ENCODE results near the gene KCNAB2.

KCNAB2 gene

DNA sequence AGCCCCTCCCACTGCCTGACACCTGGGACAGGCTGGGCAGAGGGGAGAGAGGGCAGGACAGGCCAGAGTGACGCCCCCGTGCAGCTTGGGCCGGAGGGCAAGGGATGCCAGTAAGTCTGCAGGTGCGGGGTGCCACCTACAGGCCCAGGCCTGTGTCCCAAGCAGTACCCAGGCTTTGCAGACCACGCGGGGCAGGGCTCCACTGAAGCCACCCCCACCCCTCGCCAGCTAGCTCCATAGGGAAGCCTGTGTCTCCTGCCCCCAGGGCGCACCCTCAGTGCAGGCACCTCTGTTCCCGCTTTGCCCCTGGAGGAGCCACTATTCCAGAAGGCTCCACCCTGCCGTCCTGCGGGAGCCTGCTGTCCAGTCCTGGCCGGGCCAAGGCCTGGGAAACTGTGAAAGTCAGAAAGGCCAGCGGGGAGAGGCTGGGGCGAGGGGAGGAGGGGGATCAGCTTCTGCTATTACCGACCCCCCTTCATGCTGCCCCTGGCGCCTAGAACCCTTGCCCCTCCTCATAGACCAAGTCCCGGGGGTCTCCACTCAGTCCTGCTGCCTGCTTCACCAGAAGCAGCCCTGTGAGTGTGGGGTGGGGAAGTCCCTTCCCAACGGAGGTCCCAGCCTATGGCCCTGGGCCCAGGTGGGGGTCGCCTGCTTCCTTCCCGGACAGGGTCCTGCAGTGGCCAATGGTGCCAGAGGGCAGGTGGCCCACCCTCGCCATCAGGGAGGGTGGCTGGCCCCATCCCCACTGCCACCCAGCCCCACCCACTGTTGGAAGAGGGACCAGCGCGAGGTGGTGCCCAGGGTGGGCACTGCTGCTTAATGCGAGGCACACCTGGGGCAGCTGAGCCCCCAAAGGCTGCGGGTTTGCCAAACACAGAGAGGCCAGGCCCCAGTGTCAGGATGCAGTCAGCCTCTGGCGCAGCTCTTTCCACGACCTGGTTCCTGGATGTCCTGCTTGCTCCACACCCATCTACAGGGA is 54.4 kb downstream of the KCNAB2 start:
- DNase-seq = no peak

GRCh38 chr1:6100861-6101783 is 55.4 kb downstream of the KCNAB2 start:
- no peak for DNase-seq

DNA sequence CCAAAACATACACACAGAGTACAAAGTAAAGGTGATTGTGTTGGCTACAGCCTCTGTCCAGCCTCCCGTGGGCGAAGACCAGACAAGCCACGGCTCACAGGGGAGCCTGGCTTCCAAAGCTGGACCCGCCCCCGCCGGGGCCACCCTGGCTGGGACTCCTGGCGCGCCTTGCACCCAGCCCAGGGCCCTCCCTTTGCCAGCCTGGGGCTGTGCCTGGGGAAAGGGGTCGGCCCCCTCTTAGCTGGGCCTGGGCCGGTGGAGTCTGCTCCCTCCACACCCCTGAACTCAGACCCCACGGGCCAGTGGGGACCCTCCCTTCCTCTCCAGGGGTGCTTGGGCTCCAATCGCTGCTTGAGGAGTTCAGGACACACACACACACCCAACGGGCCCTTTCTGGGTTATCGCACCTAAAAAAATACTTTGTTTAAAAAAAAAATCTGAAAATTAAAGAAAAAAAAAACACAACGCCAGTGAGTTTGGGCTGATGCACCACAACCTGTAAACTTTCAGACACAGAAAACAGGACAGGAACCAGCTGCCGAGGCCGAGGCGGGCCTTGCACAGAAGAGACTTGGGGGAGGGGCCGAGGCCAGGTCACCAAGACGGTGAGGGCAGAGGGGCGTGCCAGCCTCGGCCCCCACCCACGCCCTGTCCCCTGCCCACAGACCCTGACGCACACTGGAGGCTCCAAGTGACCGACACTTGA is 56.3 kb downstream of the KCNAB2 start:
- no peak for DNase-seq

GRCh38 chr1:6102532-6102845 is 56.8 kb downstream of the KCNAB2 start:
- DNase-seq = no peak

- DNase-seq = no peak
These were observed 57.6 kb downstream of the KCNAB2 start for GRCh38 chr1:6103111-6103853.

GRCh38 chr1:6103854-6104530 is 58.3 kb downstream of the KCNAB2 start:
- DNase-seq = no peak

DNA sequence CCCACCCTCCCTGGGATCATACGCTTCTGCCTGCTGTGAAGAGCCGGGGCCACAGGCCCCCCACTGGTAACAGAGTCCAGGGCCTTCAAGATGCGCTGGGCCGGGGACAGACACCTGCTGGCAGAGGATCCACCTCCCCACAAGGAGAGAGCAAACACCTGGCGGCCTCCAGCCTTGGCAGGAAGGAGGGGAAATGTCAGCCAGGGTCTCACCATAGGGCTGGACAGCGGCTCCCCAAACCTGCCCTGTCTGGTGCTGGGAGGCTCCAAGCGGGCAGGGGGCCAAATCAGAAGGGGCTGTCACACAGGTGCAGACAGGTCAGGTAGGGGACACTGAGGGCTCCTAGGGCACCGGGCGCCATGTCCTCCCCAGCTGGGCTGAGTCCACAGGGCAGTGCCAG is 58.9 kb downstream of the KCNAB2 start:
- no peak for DNase-seq

GRCh38 chr1:6105218-6105679 is 59.6 kb downstream of the KCNAB2 start:
- DNase-seq = no peak

- DNase-seq = no peak
These were observed 60.1 kb downstream of the KCNAB2 start for GRCh38 chr1:6105763-6106162.

DNA sequence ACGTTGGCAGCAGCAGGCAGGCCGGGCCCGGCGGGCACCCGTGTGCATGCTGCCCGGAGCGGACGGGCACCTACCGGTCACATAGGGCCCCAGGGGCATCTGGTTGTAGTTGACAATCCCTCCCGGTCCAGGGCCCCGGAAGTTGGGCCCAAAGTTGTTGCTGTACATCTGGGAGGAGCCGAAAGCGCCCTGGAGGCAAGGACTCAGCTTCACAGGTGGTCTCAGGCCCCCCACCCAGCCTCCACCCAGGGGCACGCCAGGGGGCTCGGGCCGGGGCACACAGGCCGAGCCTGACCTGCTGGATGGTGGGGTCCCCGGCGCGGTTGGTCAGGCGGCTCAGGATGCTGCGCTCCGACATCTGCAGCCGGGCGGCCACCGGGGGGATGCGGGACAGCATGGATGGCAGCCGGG is 60.6 kb downstream of the KCNAB2 start:
- DNase-seq = no peak

- no peak for DNase-seq
These were observed 61.3 kb downstream of the KCNAB2 start for GRCh38 chr1:6106977-6107376.

GRCh38 chr1:6107409-6108356 is 62.0 kb downstream of the KCNAB2 start:
- DNase-seq = no peak

GRCh38 chr1:6108476-6108875 is 62.8 kb downstream of the KCNAB2 start:
- no peak for DNase-seq

DNA sequence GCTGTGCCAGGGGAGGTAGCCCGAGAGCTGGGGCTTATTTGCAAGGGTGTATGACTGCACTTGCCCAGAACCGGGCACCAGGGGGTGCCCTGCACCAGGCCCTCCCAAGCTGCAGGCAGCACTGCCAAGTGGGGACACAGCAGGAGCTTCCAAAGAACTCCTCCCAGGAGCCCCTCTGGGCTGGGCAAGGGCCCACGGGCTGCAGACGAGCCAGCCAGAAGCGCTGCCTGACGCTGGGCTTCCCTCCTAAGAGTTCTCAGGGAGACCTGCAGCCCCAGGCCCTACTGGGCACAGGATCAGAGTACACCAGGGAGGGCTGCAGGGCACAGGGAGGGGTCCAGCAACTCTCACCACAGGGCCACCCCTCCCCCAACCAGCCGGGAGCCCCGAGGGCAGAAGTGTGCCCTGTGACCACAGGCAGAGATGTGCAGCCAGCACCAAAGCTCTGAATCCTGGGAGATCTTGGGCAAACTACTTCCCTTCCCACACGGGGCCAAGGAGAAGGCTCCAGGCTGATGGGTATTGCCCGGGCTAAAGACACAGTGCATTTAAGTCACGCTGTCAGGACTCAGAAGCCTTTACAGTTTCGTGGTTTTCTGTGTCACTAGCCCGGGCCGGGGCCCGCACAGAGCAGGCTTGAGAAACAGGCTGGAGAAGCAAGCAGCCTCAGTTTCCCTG is 63.4 kb downstream of the KCNAB2 start:
- DNase-seq = peak; percentile 39

DNA sequence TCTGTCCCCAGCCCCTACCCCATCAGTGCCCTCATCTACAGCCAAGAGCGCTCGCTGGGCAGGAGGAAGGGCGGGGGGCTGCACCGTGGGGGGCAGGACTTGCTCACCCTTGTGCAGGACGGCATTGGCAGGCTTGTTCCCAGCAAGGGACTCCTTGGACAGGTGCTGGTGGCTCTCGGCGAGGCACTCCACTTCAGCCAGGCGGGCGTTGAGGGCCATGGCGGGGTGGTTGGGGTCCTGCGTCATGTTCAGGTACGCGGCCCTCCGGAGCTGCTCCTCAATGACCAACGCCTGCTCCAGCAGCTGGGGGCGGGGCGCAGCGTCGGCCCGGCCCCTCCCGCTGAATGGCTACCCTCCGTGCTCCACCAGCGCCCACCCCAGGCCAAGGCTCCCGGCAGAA is 64.0 kb downstream of the KCNAB2 start:
- DNase-seq = no peak

GRCh38 chr1:6110326-6110725 is 64.6 kb downstream of the KCNAB2 start:
- no peak for DNase-seq

DNA sequence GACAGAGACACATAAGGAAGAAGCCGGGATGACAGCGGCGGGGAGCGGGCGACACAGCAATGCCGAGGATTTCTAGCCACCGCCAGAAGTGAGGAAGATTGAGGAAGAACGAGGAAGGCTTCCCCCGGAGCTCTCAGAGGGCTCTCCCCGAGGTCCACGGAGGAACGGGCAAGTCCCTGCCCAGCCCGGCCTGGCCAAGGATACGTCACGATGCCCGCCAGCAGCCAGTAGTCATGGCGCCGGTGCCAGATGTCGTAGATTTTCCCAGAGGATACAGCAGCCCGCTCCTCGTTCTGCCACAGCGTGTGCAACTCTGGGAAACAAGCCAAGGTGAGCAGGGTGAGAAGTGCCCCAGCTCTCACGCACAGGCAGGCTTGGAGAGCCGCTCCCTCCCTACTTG is 65.9 kb downstream of the KCNAB2 start:
- no peak for DNase-seq

DNA sequence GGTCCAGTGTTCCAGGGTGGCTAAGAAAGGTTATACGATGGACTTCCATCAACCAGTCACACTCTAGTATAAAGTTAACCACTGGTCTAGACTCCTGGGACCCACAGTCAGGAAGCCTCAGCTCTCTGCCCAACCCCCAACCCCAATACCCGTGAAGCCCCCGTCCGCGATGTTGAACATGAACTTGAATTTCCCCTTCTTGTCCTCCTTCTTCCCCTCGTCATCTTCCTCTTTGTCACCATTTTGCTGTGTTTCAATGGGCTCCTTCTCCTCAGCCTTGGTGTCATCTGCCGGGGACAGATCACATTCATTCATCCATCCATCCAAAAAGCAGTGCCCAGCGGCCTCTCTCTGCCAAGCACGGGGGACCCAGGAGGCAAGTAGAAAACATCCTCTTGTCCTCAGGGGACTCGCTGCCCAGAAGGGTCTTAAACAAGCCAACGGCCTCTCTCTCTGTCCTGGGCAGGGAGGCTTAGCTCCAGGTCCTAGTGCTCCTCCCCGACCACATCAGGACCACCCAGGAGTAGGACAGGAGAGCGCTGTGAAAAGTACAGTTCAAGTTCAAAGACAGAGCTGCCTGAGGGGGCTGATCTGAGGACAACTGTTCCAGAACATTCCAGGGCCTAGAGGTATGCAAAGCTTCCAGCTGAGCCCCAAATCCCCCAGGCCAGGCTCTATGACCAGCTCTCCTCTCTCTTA is 66.5 kb downstream of the KCNAB2 start:
- no peak for DNase-seq

DNA sequence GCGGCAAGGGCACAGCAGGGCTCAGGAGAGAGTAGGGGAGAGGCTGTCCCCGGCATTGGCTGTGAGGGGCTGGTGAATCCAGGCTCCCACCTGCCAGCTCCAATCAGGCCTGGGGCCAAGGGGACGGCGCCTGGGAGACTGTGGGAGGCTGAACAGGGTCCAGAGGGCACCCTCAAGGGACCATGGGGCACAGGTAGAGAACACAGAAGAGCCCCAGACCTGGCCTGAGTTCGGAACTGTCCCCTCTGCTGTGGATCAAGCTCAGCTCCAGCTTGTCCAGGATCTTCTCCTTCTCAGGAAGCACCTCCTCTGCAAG is 67.0 kb downstream of the KCNAB2 start:
- no peak for DNase-seq
